Progenitor cell of endocrine pancreas (in vitro differentiated cells): ENCODE data around the gene FOSB. TPM values are rescaled to one million over a fixed set of nuclear protein-coding genes. Genes with fewer than 3 reads are reported as not detected.

Source experiments
- DNase-seq: peaks from one replicate; pipeline ENCODE4 v3.0.0; 2021; ENCODE audit warnings: low spot score; ENCODE audit not compliant: unreplicated experiment
- H3K27ac Mint-ChIP-seq: 2 replicates; pipeline ENCODE4 v1.8.0; 2021; ENCODE audit warnings: mild to moderate bottlenecking, moderate library complexity, mixed read lengths
- H3K27me3 Mint-ChIP-seq: 2 replicates; pipeline ENCODE4 v1.8.0; 2021; ENCODE audit warnings: mixed read lengths
- H3K36me3 Mint-ChIP-seq: 2 replicates; pipeline ENCODE4 v1.8.0; 2022; ENCODE audit warnings: mixed read lengths; ENCODE audit not compliant: insufficient read depth
- H3K4me1 Mint-ChIP-seq: 2 replicates; pipeline ENCODE4 v1.8.0; 2021; ENCODE audit warnings: low read depth, mixed read lengths
- H3K4me3 Mint-ChIP-seq: 2 replicates; pipeline ENCODE4 v1.8.0; 2021; ENCODE audit warnings: low read depth, mild to moderate bottlenecking, moderate library complexity, mixed read lengths
- H3K9me3 Mint-ChIP-seq: 2 replicates; pipeline ENCODE4 v1.8.0; 2021; ENCODE audit warnings: low read depth, mixed read lengths
- total RNA-seq: library from RNA; stranded (reverse); gene quantifications from 2 replicates; pipeline ENCODE4 v1.2.1, GENCODE V29; 2021
- TF ChIP-seq, protein P1 (sequence below): fragments of 200-600 bp; sonication (generic); IDR thresholded peaks from one replicate; pipeline ENCODE4 v1.5.0; 2021; ENCODE audit warnings: antibody characterized with exemption, mild to moderate bottlenecking; ENCODE audit not compliant: unreplicated experiment

FOSB gene
- total RNA-seq, 1 donor from 2014 or later = 7.3 TPM

DNA sequence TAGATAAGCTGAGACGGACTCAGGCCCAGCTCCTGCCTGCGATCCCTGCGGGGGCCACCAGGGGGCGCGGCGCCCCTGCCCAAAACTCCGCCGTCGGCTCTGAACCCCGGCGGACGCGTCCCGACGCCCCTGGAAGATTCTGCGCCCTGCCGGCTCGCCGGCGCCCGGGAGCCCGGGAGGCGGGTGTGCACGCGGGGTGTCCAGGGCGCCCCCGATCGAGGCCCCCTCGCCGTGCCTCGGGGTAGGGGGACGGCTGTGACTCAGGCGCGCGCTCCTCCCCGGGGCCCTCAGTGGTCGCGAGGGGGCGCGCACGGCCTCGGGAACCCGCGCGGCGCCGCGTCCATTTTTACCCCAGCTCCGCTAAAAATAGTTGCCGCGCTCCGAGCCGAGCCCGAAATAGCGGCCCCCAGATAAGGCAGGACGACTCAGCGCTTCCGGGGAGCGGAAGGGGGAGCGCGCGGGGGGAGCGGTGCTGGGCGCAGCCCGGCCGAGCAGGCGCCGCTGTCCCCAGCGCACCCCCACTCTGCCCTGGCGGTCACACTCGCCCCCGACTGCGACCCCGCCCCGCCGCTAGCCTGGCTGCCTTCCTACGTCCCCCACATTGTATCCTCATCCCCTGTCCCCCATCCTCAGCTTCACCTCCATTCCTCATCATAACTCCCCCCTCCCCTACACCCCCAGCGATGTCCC lies 28.1 kb upstream of the FOSB start:
- DNase-seq = peak; percentile 72
- no peaks in the 10 kb centered on the region for H3K9me3 Mint-ChIP-seq
- H3K4me1 Mint-ChIP-seq = peaks cover 9% of the 10 kb centered on the region
- TF ChIP-seq, protein P1, sequence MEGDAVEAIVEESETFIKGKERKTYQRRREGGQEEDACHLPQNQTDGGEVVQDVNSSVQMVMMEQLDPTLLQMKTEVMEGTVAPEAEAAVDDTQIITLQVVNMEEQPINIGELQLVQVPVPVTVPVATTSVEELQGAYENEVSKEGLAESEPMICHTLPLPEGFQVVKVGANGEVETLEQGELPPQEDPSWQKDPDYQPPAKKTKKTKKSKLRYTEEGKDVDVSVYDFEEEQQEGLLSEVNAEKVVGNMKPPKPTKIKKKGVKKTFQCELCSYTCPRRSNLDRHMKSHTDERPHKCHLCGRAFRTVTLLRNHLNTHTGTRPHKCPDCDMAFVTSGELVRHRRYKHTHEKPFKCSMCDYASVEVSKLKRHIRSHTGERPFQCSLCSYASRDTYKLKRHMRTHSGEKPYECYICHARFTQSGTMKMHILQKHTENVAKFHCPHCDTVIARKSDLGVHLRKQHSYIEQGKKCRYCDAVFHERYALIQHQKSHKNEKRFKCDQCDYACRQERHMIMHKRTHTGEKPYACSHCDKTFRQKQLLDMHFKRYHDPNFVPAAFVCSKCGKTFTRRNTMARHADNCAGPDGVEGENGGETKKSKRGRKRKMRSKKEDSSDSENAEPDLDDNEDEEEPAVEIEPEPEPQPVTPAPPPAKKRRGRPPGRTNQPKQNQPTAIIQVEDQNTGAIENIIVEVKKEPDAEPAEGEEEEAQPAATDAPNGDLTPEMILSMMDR = peak; percentile 100
- no peaks in the 10 kb centered on the region for H3K27me3 Mint-ChIP-seq
- H3K4me3 Mint-ChIP-seq = peak overlapping the region; percentile 73
- H3K27ac Mint-ChIP-seq = no peak overlapping the region
- H3K36me3 Mint-ChIP-seq = no peaks in the 10 kb centered on the region

- Mint-ChIP-seq H3K27ac (peak overlapping the region; percentile 83), H3K9me3 (no peaks in the 10 kb centered on the region), H3K27me3 (no peaks in the 10 kb centered on the region)
Observed at GRCh38 chr19:45440259-45440638, 27.5 kb upstream of the FOSB start.

GRCh38 chr19:45440873-45441654 lies 26.7 kb upstream of the FOSB start:
- TF ChIP-seq, protein P1 = no peak
- Mint-ChIP-seq H3K27me3 (no peaks in the 10 kb centered on the region), H3K36me3 (no peaks in the 10 kb centered on the region), H3K9me3 (no peaks in the 10 kb centered on the region), H3K4me1 (peaks cover 14% of the 10 kb centered on the region), H3K27ac (no peak overlapping the region), H3K4me3 (peak overlapping the region; percentile 73)
- DNase-seq = no peak

More at GRCh38 chr19:45440259-45440638, 27.5 kb upstream of the FOSB start:
- Mint-ChIP-seq H3K4me3 (peak overlapping the region; percentile 73), H3K36me3 (no peaks in the 10 kb centered on the region), H3K4me1 (peaks cover 11% of the 10 kb centered on the region)
- no peak for DNase-seq
- TF ChIP-seq, protein P1 = no peak

- H3K4me1 Mint-ChIP-seq = peaks cover 14% of the 10 kb centered on the region
- H3K27ac Mint-ChIP-seq = peak overlapping the region; percentile 88
- no peaks in the 10 kb centered on the region for H3K9me3 Mint-ChIP-seq
- DNase-seq = no peak
- H3K4me3 Mint-ChIP-seq = peak overlapping the region; percentile 53
- H3K27me3 Mint-ChIP-seq = no peaks in the 10 kb centered on the region
- no peaks in the 10 kb centered on the region for H3K36me3 Mint-ChIP-seq
- TF ChIP-seq, protein P1 = no peak
Observed at GRCh38 chr19:45442408-45442777, 25.4 kb upstream of the FOSB start.

GRCh38 chr19:45442778-45443461 lies 24.9 kb upstream of the FOSB start:
- no peaks in the 10 kb centered on the region for H3K9me3 Mint-ChIP-seq
- H3K27ac Mint-ChIP-seq = peak overlapping the region; percentile 22
- peaks cover 16% of the 10 kb centered on the region for H3K4me1 Mint-ChIP-seq
- no peaks in the 10 kb centered on the region for H3K27me3 Mint-ChIP-seq
- no peak for DNase-seq
- H3K36me3 Mint-ChIP-seq = no peaks in the 10 kb centered on the region
- H3K4me3 Mint-ChIP-seq = peak overlapping the region; percentile 83
- TF ChIP-seq, protein P1 = no peak
